ENCODE results near the gene SP6.

Gene SP6

DNA sequence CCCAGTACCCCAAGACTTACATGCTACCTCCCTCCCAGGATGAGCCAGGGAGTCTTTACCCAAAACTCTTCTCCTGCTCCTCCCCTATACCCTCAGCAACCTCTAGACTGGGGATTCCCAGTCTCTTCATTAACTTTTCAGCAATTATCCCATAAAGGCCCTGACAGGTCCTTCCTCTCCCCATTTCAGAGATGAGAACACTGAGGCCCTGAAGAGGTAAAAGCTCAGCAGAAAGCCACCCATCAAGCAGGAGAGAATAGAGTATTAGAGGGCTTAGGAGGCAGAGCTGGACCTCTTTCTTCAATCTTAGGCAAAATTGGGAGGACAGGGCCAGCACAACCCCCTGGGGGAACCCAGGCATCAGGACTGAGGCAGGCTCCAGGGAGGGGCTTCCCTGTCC, 5.9 kb upstream of the SP6 start:
- no peaks in the 10 kb centered on the region for H4K20me1 ChIP-seq (ENCODE audit: insufficient read depth, low read length)
- H3K79me2 ChIP-seq (ENCODE audit: low read length) = no peaks in the 10 kb centered on the region
- H3K4me1 ChIP-seq (ENCODE audit: low read length) = peaks cover 23% of the 10 kb centered on the region
- no peaks in the 10 kb centered on the region for H3K9me3 ChIP-seq (ENCODE audit: insufficient read depth, low read length)
- H3K36me3 ChIP-seq (replicated peaks; ENCODE audit: low read depth, low read length) = no peaks in the 10 kb centered on the region
- no peak overlapping the region for H3K9ac ChIP-seq (ENCODE audit: low read length)
- no peak overlapping the region for H3K4me2 ChIP-seq (ENCODE audit: low read length)
- H3K27ac ChIP-seq (ENCODE audit: low read length) = no peak overlapping the region
- peaks cover 41% of the 10 kb centered on the region for H3K27me3 ChIP-seq (ENCODE audit: low read depth, low read length)
- no peak overlapping the region for H3K4me3 ChIP-seq (ENCODE audit: low read length)
- no peak overlapping the region for H2AFZ ChIP-seq (ENCODE audit: low read depth, low read length)
- TF ChIP-seq, protein P1, sequence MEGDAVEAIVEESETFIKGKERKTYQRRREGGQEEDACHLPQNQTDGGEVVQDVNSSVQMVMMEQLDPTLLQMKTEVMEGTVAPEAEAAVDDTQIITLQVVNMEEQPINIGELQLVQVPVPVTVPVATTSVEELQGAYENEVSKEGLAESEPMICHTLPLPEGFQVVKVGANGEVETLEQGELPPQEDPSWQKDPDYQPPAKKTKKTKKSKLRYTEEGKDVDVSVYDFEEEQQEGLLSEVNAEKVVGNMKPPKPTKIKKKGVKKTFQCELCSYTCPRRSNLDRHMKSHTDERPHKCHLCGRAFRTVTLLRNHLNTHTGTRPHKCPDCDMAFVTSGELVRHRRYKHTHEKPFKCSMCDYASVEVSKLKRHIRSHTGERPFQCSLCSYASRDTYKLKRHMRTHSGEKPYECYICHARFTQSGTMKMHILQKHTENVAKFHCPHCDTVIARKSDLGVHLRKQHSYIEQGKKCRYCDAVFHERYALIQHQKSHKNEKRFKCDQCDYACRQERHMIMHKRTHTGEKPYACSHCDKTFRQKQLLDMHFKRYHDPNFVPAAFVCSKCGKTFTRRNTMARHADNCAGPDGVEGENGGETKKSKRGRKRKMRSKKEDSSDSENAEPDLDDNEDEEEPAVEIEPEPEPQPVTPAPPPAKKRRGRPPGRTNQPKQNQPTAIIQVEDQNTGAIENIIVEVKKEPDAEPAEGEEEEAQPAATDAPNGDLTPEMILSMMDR (IDR thresholded peaks at IDR 0.05; ENCODE audit: low read depth, low read length) = no peak
- no peak for TF ChIP-seq EZH2phosphoT487 (IDR thresholded peaks at IDR 0.05; ENCODE audit: low read depth)

DNA sequence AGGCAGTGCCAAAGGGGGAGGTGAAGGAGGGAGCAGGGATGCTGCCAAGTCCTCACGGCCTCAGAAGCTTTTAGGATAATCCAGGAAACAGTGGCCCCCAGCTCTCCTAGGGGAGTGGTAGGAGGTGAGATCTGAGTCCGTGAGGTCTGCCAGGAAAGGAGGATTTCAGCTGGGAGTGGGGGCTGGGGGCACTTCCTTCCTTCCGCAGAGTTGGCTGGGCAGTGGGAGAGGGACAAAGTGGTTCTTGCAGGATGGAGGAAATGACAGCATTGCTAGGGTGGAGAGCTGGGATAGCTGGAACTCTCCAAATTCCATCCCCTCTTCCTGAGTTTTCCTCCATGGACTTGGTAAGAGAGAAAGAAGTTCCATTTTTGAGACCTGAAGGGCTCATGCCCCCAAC, 4.8 kb upstream of the SP6 start:
- no peak for TF ChIP-seq EZH2phosphoT487 (IDR thresholded peaks at IDR 0.05; ENCODE audit: low read depth)
- TF ChIP-seq, protein P1 (IDR thresholded peaks at IDR 0.05; ENCODE audit: low read depth, low read length) = no peak
- Histone ChIP-seq H3K4me2 (ENCODE audit: low read length) (no peak overlapping the region), H3K4me1 (ENCODE audit: low read length) (peaks cover 28% of the 10 kb centered on the region), H3K27me3 (ENCODE audit: low read depth, low read length) (peaks cover 46% of the 10 kb centered on the region), H3K79me2 (ENCODE audit: low read length) (no peaks in the 10 kb centered on the region; the same call in 1 of the 2 replicates), H4K20me1 (ENCODE audit: insufficient read depth, low read length) (no peaks in the 10 kb centered on the region), H3K36me3 (replicated peaks; ENCODE audit: low read depth, low read length) (no peaks in the 10 kb centered on the region), H3K9ac (ENCODE audit: low read length) (no peak overlapping the region), H3K9me3 (ENCODE audit: insufficient read depth, low read length) (no peaks in the 10 kb centered on the region), H2AFZ (ENCODE audit: low read depth, low read length) (no peak overlapping the region), H3K27ac (ENCODE audit: low read length) (no peak overlapping the region), H3K4me3 (ENCODE audit: low read length) (no peak overlapping the region)

DNA sequence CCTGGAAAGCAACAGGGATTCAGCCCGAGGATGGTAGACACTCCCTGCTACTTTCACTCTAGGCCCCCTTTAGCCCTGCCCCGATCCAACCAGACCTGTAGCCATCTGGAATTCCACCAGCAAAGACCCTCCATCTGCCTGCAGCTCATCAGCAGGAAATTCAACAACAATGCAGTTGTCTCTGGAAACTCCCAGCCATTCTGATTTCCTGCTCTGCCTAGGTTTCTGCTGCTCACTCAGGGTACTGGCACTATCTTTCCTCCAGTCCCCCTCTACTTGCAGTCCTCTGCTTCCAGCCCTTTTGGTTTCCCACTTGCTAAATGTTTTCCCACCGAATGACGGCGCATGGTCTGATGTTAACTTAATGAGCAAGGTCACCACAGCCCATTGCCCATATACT, 2.7 kb upstream of the SP6 start:
- Histone ChIP-seq H3K79me2 (ENCODE audit: low read length) (peaks cover 10% of the 10 kb centered on the region; the same call in 1 of the 2 replicates), H3K27ac (ENCODE audit: low read length) (no peak overlapping the region), H2AFZ (ENCODE audit: low read depth, low read length) (no peak overlapping the region), H3K27me3 (ENCODE audit: low read depth, low read length) (peaks cover 46% of the 10 kb centered on the region), H3K4me3 (ENCODE audit: low read length) (no peak overlapping the region), H3K36me3 (replicated peaks; ENCODE audit: low read depth, low read length) (no peaks in the 10 kb centered on the region), H3K9ac (ENCODE audit: low read length) (no peak overlapping the region), H3K4me1 (ENCODE audit: low read length) (peaks cover 34% of the 10 kb centered on the region), H4K20me1 (ENCODE audit: insufficient read depth, low read length) (no peaks in the 10 kb centered on the region), H3K4me2 (ENCODE audit: low read length) (no peak overlapping the region), H3K9me3 (ENCODE audit: insufficient read depth, low read length) (no peaks in the 10 kb centered on the region)
- TF ChIP-seq, protein P1 (IDR thresholded peaks at IDR 0.05; ENCODE audit: low read depth, low read length) = no peak
- no peak for TF ChIP-seq EZH2phosphoT487 (IDR thresholded peaks at IDR 0.05; ENCODE audit: low read depth)

DNA sequence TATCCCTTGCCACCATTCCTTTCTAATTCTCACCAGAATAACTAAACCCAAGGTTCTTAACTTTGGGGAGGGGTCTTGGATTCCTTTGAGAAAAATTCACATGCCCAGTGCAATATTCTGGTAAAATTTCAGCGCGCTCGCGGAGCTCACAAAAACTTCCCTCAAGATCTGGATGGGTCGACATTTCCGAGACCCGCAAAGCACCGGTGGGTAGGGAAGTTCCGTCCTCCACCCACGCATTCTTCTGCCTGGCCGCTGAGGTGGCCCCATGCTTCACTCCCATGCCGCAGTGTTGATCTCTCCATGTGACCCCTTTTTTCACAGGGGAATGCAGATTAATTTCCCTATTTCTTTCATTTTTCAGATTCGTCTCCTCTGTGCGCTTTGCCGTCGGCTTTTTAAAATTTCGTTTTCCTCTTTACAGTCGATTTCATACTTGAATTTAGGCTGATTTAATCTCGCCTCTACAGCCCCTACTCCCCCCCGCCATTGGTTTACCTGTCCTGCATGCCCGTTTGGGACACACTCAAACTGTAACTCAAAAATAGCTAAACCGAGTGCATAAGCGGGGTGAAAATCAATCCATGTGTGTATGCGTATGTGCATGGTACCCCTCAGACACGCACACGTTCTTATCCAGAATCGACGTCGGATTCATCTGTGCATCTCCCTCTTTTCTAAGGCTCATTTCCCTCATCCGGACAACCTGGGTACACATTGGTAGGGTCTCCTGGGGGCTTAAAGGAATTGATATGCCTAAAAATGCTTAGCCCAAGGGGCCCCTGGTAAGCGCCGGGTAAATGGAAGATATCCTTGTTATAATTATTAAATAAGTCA, 1.4 kb upstream of the SP6 start:
- Histone ChIP-seq H3K9me3 (ENCODE audit: insufficient read depth, low read length) (no peaks in the 10 kb centered on the region), H2AFZ (ENCODE audit: low read depth, low read length) (peak overlapping the region; percentile 16; the same call in 1 of the 2 replicates), H3K4me3 (ENCODE audit: low read length) (peak overlapping the region; percentile 73), H3K9ac (ENCODE audit: low read length) (peak overlapping the region; percentile 45), H3K79me2 (ENCODE audit: low read length) (peaks cover 10% of the 10 kb centered on the region; the same call in 1 of the 2 replicates), H3K27me3 (ENCODE audit: low read depth, low read length) (peaks cover 46% of the 10 kb centered on the region), H4K20me1 (ENCODE audit: insufficient read depth, low read length) (no peaks in the 10 kb centered on the region), H3K4me2 (ENCODE audit: low read length) (peak overlapping the region; percentile 94), H3K27ac (ENCODE audit: low read length) (no peak overlapping the region), H3K4me1 (ENCODE audit: low read length) (peaks cover 32% of the 10 kb centered on the region), H3K36me3 (replicated peaks; ENCODE audit: low read depth, low read length) (no peaks in the 10 kb centered on the region)
- TF ChIP-seq, protein P1 (IDR thresholded peaks at IDR 0.05; ENCODE audit: low read depth, low read length) = no peak
- 0 out of 2 replicates have a peak, but pooled peaks have one; percentile 18 for TF ChIP-seq EZH2phosphoT487 (IDR thresholded peaks at IDR 0.05; ENCODE audit: low read depth)

Measured in OCI-LY3 (cell line).